Pancreas (tissue), 10 donors: Measurements from ENCODE around the gene CDKN1A. TPM values are rescaled to one million over a fixed set of nuclear protein-coding genes. Genes with fewer than 3 reads are reported as not detected.
A peak's percentile ranks its signal among the peaks of the same experiment; 100 is the strongest.

ENCODE experiments used
- ATAC-seq, 4 donors: fragments of 200-7000 bp; cut with Tn5 transposase; one replicate each; pipeline versions ENCODE4 v1.8.0 to v1.9.1; 2020; ENCODE audit warnings: mild to moderate bottlenecking in 4 of 4, moderate library complexity in 4 of 4
- DNase-seq, 6 donors: peaks; one replicate each; pipeline ENCODE4 v3.0.0-alpha.2; 2020
- FAIRE-seq: peaks from 2 replicates; lab custom pipeline; 2012; peaks lifted over from hg19 to GRCh38; lab: Jason Lieb, UNC
- H3K27ac ChIP-seq, 4 donors: fragments of 200-600 bp; sonication (generic); 1 replicate in 3 of 4; 2 replicates in 1 of 4; pipeline versions ENCODE4 v1.5.0 to v1.8.0; 2020
- H3K27me3 ChIP-seq, 4 donors: fragments of 200-600 bp; one replicate each; pipeline ENCODE4 v1.8.0; 2021
- H3K36me3 ChIP-seq, 3 donors: fragments of 200-600 bp; sonication (generic) in 1 of 3; one replicate each; pipeline versions ENCODE4 v1.5.0 to v1.8.0; 2020 to 2021
- H3K4me1 ChIP-seq, 3 donors: fragments of 200-600 bp; one replicate each; pipeline ENCODE4 v1.8.0; 2021
- H3K4me3 ChIP-seq, 4 donors: fragments of 200-600 bp; sonication (generic) in 2 of 4; one replicate each; pipeline versions ENCODE4 v1.5.0 to v1.8.0; 2020 to 2021
- H3K9me3 ChIP-seq, 4 donors: fragments of 200-600 bp; one replicate each; pipeline ENCODE4 v1.8.0; 2021
- WGBS, 2 donors: extraction: QIAGEN DNeasy Blood & Tissue Kit; methylation state at CpG; one replicate each; pipeline ENCODE4 v1.1.7; 2013; 5-methylcytosine and 5-hydroxymethylcytosine counted together
- intact Hi-C, 3 donors: fragments of 100-400 bp; cut with DNase I; formaldehyde crosslinking; loops; one replicate each; pipeline versions ENCODE4 v1.11.1 to v1.14.2; 2022
- polyA plus RNA-seq, 2 donors: library from polyadenylated mRNA; stranded (reverse); fragments of 200-250 nt; gene quantifications; one replicate each; pipeline ENCODE4 v1.2.3, GENCODE V29; 2013
- total RNA-seq, 6 donors: library from RNA; stranded (reverse); fragmentation: NEBNext Ultra II Directional in 4 of 6; extraction: Animal tissue kit (Norgen Biotek cat#: 25700) in 4 of 6; gene quantifications; one replicate each; pipeline versions ENCODE4 v1.2.1 to v1.2.4, GENCODE V29; 2021 to 2023
- TF ChIP-seq, protein P1 (sequence below), 4 donors: fragments of 200-600 bp; sonication (generic) in 3 of 4; IDR thresholded peaks; one replicate each; pipeline versions ENCODE4 v1.5.0 to v1.8.0; 2021; ENCODE audit warnings: antibody characterized with exemption in 4 of 4
- donor health status: healthy with polysubstance abuse.
- donor health status: DM: no; HTN: no; CAD: no; lungs with moderate emphysema.
- donor health status: DM: no; HTN: no; CAD: no.
- donor health status: control.
- donor health status: control.
- donor health status: Bipolar disorder and iron deficiency.
- donor health status: DM: yes; HTN: yes; CAD: no.
- donor health status: DM: no; HTN: no; CAD: no.
- donor health status: DM: no; HTN: no; CAD: no.
- donor health status: DM: yes; HTN: yes; CAD: no.

Gene CDKN1A
- total and polyA plus RNA-seq, 8 donors, result 22.3 to 178 (median 44.1) TPM

DNA sequence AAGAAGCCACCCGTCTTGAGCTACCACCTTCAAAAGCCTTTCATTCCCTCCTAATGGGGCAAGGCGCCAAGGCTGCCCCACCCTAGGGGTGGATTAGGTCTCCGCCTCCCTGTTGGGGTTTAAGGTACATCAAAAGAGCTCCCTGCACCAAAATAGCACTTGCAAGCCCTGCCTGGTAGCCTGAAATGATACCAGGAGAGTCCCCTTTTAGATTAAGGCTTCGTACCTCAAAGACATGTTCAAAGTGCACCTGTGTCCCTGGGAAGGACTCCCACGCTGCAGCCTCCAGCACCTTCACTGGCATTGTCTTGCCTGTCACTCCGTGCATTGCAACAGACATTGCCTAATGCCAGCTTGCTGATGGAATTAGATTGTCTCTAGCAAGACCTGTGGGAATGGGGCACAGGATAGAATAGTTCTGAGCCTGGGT lies 15.7 kb upstream of the CDKN1A start:
- no peak for FAIRE-seq
- Histone ChIP-seq H3K4me1 (peaks cover 16 to 28% (median 23%) of the 10 kb centered on the region in 3 donors), H3K9me3 (no peaks in the 10 kb centered on the region), H3K4me3 (no peak overlapping the region), H3K27ac (peak overlapping the region in 1 of 4 donors; percentile 15), H3K27me3 (no peaks in the 10 kb centered on the region), H3K36me3 (no peaks in the 10 kb centered on the region)
- 40 to 49% methylated on average over 6 of the region's 6 CpGs for WGBS, 2 donors
- DNase-seq, result peak in 5 of 6 donors; percentile 74 to 84 (median 79)
- intact Hi-C loops, result no loop called here
- TF ChIP-seq, protein P1, sequence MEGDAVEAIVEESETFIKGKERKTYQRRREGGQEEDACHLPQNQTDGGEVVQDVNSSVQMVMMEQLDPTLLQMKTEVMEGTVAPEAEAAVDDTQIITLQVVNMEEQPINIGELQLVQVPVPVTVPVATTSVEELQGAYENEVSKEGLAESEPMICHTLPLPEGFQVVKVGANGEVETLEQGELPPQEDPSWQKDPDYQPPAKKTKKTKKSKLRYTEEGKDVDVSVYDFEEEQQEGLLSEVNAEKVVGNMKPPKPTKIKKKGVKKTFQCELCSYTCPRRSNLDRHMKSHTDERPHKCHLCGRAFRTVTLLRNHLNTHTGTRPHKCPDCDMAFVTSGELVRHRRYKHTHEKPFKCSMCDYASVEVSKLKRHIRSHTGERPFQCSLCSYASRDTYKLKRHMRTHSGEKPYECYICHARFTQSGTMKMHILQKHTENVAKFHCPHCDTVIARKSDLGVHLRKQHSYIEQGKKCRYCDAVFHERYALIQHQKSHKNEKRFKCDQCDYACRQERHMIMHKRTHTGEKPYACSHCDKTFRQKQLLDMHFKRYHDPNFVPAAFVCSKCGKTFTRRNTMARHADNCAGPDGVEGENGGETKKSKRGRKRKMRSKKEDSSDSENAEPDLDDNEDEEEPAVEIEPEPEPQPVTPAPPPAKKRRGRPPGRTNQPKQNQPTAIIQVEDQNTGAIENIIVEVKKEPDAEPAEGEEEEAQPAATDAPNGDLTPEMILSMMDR (IDR thresholded peaks at IDR 0.05), result no peak
- ATAC-seq, result peak; percentile 63 to 76 (median 64)

DNA sequence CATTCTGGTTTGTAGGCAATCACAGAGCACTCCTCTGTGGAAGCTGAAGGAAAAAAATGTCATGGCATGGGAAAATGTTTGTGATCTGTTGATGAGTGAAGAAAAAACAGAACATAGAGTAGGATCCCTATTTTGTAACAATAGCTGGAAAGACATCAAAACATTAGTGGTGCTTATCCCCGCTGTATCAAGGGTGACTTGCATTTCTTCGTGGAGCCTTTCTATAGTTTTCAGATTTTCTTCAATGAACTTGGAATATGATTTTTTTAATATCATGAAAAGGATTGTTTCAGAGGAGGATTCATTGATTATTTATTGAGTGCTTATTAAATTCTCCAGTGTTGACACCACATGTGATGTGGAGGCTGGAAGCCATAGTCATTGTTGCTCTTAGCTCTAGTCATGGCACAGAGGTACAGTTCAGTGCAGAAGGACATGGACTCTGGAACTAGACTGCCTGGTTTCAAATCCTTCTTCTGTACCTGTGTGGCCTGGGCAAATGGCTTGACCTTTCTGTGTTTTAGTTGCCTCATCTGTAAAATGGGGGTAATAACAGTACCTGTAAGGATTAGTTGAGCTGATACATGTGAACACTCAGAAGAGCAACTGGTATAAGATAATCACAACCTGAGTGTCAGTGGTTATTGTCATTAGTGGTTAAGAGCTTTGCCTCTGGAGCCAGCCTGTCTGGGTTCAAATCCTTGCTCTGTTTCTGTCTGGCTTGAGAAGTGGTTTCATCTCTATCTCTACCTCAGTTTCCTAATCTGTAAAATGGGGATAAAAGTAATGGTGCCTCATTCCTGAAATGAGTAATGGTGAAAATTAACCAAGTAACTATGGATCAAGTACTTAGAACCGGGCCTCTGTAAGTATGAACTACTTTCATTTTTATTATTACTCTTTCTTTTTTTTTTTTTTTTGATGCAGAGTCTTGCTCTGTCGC lies 14.7 kb upstream of the CDKN1A start:
- Histone ChIP-seq H3K36me3 (no peaks in the 10 kb centered on the region), H3K9me3 (no peaks in the 10 kb centered on the region), H3K4me1 (peaks cover 16 to 28% (median 23%) of the 10 kb centered on the region in 3 donors), H3K4me3 (no peak overlapping the region), H3K27ac (no peak overlapping the region), H3K27me3 (no peaks in the 10 kb centered on the region)
- WGBS, 2 donors, result 78 to 83% methylated on average over 4 of the region's 4 CpGs
- DNase-seq, result no peak
- intact Hi-C loops, result no loop called here
- no peak for ATAC-seq
- FAIRE-seq, result no peak
- TF ChIP-seq, protein P1 (IDR thresholded peaks at IDR 0.05), result no peak

DNA sequence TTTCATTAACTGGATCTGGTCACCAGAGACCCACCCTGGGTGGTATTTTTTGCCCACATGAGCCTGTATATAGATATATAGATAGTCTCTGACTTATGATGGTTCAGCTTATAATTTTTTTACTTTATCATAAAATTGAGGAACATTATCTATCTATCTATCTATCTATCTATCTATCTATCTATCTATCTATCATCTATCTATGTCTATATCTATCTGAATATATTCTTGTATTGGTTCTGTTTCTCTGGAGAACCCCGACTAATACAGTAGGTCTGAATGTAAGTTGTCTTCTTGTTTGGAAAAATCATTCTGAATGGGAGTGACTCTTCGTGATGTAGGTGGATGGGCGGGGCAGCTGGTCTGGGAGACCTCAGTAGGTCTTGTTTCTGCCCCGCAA lies 13.3 kb upstream of the CDKN1A start:
- Histone ChIP-seq H3K9me3 (no peaks in the 10 kb centered on the region), H3K27ac (no peak overlapping the region), H3K27me3 (no peaks in the 10 kb centered on the region), H3K4me3 (no peak overlapping the region), H3K4me1 (peaks cover 16 to 28% (median 23%) of the 10 kb centered on the region in 3 donors), H3K36me3 (no peaks in the 10 kb centered on the region)
- 93 to 94% methylated on average over 4 of the region's 4 CpGs for WGBS, 2 donors
- DNase-seq (no peak), FAIRE-seq (no peak), ATAC-seq (no peak)
- TF ChIP-seq, protein P1 (IDR thresholded peaks at IDR 0.05), result no peak
- intact Hi-C loops, result no loop called here

DNA sequence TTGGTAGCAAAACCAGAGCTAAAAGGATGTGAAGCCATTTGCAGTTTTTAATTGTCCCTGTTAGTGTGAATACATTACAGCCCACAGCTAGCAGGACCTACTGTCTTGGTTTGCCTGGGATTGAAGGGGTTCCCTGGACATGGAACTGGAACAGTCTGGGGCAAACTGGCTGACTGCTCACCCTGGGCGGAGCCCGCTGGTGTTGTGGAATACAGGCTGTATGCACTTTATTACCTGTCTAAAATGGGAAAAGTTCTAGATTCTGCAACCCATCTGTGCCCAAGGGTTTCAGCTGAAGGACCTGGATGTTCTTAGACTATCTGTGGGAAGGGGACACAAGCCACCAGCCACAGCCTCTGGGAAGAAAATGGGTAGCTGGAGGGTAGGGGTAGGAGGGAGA lies 12.2 kb upstream of the CDKN1A start:
- H3K36me3 ChIP-seq, result no peaks in the 10 kb centered on the region
- TF ChIP-seq, protein P1 (IDR thresholded peaks at IDR 0.05), result no peak
- H3K27me3 ChIP-seq, result no peaks in the 10 kb centered on the region
- ATAC-seq (no peak), DNase-seq (no peak), FAIRE-seq (no peak)
- 92 to 98% methylated on average over 2 of the region's 2 CpGs for WGBS, 2 donors
- intact Hi-C loops, result no loop called here
- H3K4me3 ChIP-seq, result no peak overlapping the region
- H3K4me1 ChIP-seq, result peaks cover 16 to 28% (median 23%) of the 10 kb centered on the region in 3 donors
- H3K27ac ChIP-seq, result peak overlapping the region in 1 of 4 donors; percentile 63
- no peaks in the 10 kb centered on the region for H3K9me3 ChIP-seq
